Bronchial epithelial cell (primary cell): Measurements from ENCODE around the gene CMSS1. TPM values are rescaled to one million over a fixed set of nuclear protein-coding genes. Genes with fewer than 3 reads are reported as not detected.

Experiments
- DNase-seq: peaks from one replicate; pipeline ENCODE4 v3.0.0-alpha.2; 2010; ENCODE audit warnings: low read depth
- FAIRE-seq: peaks from 2 replicates; lab custom pipeline; 2011; peaks lifted over from hg19 to GRCh38; lab: Jason Lieb, UNC
- H3K27me3 ChIP-seq: 2 replicates; pipeline ENCODE4 v1.5.1; 2011; ENCODE audit warnings: low read length; ENCODE audit not compliant: control insufficient read depth, insufficient read depth
- H3K36me3 ChIP-seq: 2 replicates; pipeline ENCODE4 v1.5.1; 2011; ENCODE audit warnings: low read length; ENCODE audit not compliant: control insufficient read depth, insufficient read depth
- H3K4me3 ChIP-seq: 2 replicates; pipeline ENCODE4 v1.5.1; 2011; ENCODE audit warnings: mild to moderate bottlenecking, low read depth, low read length, control low read depth
- CTCF ChIP-seq: IDR thresholded peaks from 2 replicates; pipeline ENCODE4 v1.5.1; 2011; ENCODE audit warnings: mild to moderate bottlenecking, moderate library complexity, low read length, control low read depth, inconsistent platforms; ENCODE audit not compliant: insufficient read depth, severe bottlenecking
- total RNA-seq: library from RNA; depleted of rRNA; stranded (reverse); fragments of >200 nt; gene quantifications from 2 replicates; pipeline ENCODE4 v1.2.1, GENCODE V29; 2014

Gene CMSS1
- total RNA-seq, 1 donor from 2014 or later = 21.3 TPM

DNA sequence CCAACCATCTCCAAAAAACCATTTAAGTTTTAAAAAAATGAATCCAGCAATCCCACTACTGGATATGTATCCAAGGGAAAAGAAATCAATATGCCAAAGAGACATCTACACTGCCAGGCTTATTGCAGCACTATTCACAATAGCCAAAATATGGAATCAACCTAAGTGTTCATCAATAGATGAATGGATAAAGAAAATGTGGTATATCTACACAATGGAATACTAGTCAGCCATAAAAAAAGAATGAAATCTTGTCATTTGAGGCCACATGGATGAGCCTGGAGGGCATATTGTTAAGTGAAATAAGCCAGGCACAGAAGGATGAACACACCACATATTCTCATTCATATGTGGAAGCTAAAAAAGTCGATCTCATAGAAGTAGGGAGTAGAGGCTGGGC, 160.6 kb downstream of the CMSS1 start:
- Histone ChIP-seq H3K36me3 (no peaks in the 10 kb centered on the region), H3K27me3 (no peaks in the 10 kb centered on the region), H3K4me3 (no peak overlapping the region)
- no peak for TF ChIP-seq CTCF
- FAIRE-seq (no peak), DNase-seq (no peak)

- H3K4me3 ChIP-seq = no peak overlapping the region
- H3K27me3 ChIP-seq = no peaks in the 10 kb centered on the region
- no peak for TF ChIP-seq CTCF
- no peaks in the 10 kb centered on the region for H3K36me3 ChIP-seq
- FAIRE-seq (no peak), DNase-seq (no peak)
These were observed 162.9 kb downstream of the CMSS1 start for GRCh38 chr3:99980606-99981005.

GRCh38 chr3:99981138-99981537, 163.5 kb downstream of the CMSS1 start:
- no peak for DNase-seq
- TF ChIP-seq CTCF = no peak
- no peaks in the 10 kb centered on the region for H3K27me3 ChIP-seq
- no peak for FAIRE-seq
- H3K4me3 ChIP-seq = no peak overlapping the region
- H3K36me3 ChIP-seq = no peaks in the 10 kb centered on the region

DNA sequence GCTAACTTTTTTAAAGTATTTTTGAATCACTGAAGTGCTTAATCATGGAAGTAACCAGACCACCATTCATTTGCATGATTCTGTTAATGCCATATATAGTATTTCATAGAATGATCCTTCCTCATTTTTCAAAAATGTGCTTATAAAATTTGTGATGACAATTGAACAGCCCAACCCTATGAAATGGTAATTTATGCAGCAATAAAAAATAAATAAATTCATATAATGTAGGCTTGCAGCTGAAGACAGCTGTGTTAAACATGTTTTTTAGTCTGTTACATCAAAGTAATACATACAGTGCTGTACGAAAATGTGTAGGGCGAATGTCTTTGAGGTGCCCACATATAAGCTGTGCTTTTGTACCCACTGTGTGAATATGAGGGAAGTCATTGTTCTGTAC, 165.0 kb downstream of the CMSS1 start:
- no peak for TF ChIP-seq CTCF
- no peak for DNase-seq
- FAIRE-seq = no peak
- no peaks in the 10 kb centered on the region for H3K27me3 ChIP-seq
- H3K36me3 ChIP-seq = no peaks in the 10 kb centered on the region
- H3K4me3 ChIP-seq = no peak overlapping the region

- no peak for TF ChIP-seq CTCF
- DNase-seq = no peak
- no peak for FAIRE-seq
- no peaks in the 10 kb centered on the region for H3K27me3 ChIP-seq
- no peaks in the 10 kb centered on the region for H3K36me3 ChIP-seq
- no peak overlapping the region for H3K4me3 ChIP-seq
These were observed 166.5 kb downstream of the CMSS1 start for GRCh38 chr3:99984139-99984538.

DNA sequence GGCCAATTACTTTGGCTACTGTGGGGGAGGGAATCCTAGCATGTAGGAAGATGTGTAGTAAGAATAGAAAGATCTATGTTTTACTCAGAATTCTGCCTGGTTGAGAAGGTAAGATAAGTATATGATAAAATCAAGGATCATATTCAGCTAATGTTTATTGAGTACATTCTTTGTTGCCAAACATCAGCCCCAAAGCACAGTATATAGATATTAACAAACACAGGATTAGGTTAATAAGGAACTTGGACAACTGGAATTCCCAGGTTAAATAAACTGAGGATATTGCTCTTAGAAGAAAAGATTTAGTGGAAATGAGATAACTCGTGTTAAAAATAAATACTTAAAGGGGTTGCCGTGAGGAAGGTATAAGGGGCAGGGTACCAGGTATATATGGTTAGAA, 167.0 kb downstream of the CMSS1 start:
- TF ChIP-seq CTCF = no peak
- DNase-seq (no peak), FAIRE-seq (no peak)
- Histone ChIP-seq H3K36me3 (no peaks in the 10 kb centered on the region), H3K27me3 (no peaks in the 10 kb centered on the region), H3K4me3 (no peak overlapping the region)
